HCT116 (cell line): ENCODE data around the gene LRRC52. TPM values are rescaled to one million over a fixed set of nuclear protein-coding genes. Genes with fewer than 3 reads are reported as not detected.

ENCODE experiments used
- total RNA-seq: library from RNA; stranded (reverse); gene quantifications from one replicate; pipeline ENCODE4 v1.2.1, GENCODE V29; 2021; ENCODE audit not compliant: unreplicated experiment

LRRC52 gene
- total RNA-seq, 1 experiment from 2014 or later, result not detected

Other genes starting within 250 kb of the LRRC52 start
- not detected for gene LMX1A, start 187.3 kb upstream of the LRRC52 start, total RNA-seq
- gene RXRG, start 98.9 kb upstream of the LRRC52 start, total RNA-seq, result not detected
- gene MGST3, start 87.2 kb downstream of the LRRC52 start, total RNA-seq, result 93.7 TPM
- 46.0 TPM for gene ALDH9A1, start 154.6 kb downstream of the LRRC52 start, total RNA-seq
- gene TMCO1, start 224.9 kb downstream of the LRRC52 start, total RNA-seq, result 61.2 TPM